NT2/D1 (cell line): Measurements from ENCODE around the gene ERBB2.

Experiments used
- SUZ12 ChIP-seq: IDR thresholded peaks from 2 replicates; pipeline ENCODE4 v1.6.1; 2011; ENCODE audit not compliant: insufficient read length, insufficient read depth; ENCODE audit errors: extremely low read depth
- YY1 ChIP-seq: IDR thresholded peaks from 2 replicates; pipeline ENCODE4 v1.6.1; 2011; ENCODE audit not compliant: insufficient read length, insufficient read depth
- ZNF274 ChIP-seq: IDR thresholded peaks from 2 replicates; pipeline ENCODE4 v1.6.1; 2011; ENCODE audit warnings: mild to moderate bottlenecking, low read depth, low read length

DNA sequence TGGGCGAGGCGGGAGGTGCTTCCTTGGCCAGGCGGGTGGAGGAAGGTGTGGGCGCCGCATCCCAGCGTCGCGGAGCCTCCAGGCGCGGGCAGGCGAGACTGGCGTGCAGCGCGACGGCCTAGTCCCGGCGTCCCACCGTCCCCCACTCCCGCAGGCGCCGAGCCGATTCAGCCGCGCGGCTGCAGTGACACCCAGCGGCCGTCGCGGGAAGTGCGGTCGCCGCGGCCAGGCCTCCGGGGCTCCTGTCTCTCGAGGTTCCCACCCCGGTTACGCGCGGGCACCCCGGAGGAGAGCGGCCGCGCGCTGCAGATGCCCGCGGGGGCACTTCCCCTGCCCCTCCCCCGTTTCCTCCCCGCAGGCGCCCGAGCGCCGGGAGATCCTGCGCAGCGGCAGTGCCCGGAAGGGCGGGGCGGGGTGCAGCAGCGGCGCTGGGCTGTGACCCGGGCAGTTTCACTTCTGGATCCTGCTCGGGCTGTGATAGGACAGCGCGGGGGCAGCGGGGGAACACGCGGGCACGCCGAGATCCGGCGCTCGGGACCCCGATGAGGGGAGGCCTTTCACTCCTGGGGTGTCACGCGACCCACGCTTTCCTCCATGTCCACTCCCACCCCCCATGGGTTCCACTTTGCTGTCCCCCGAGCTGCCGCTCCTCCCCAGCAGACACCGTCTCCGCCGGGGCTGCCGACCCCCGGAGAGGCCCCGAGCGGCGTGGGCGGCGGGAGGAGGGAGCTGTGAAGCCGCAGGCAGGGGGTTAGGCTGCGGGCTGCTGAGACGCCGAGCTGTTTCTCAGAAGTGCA, 54.5 kb downstream of the ERBB2 start:
- TF ChIP-seq SUZ12 (no peak), YY1 (no peak), ZNF274 (no peak)
